ENCODE measurements around the gene DNM1L.

GRCh38 chr12:32714772-32715171 lies 35.7 kb downstream of the DNM1L start:
- TF ChIP-seq CTCF (IDR thresholded peaks at IDR 0.05; ENCODE audit: insufficient read depth, low read length) (no peak), POLR2AphosphoS5 (IDR thresholded peaks at IDR 0.05; ENCODE audit: low read depth) (no peak), REST (IDR thresholded peaks at IDR 0.05; ENCODE audit: insufficient replicate concordance, low read depth) (no peak), GABPA (IDR thresholded peaks at IDR 0.05; ENCODE audit: low read depth) (no peak)
